ENCODE measurements around the gene RNF44. TPM values are rescaled to one million over a fixed set of nuclear protein-coding genes. Genes with fewer than 3 reads are reported as not detected.

RNF44 gene
- total RNA-seq, 1 donor from 2014 or later: 53.0 TPM

- H3K27me3 Mint-ChIP-seq (ENCODE audit: unreplicated experiment): no peaks in the 10 kb centered on the region
- no peak for DNase-seq (ENCODE audit: extremely low spot score, unreplicated experiment)
- peaks cover 34% of the 10 kb centered on the region for H3K4me1 Mint-ChIP-seq (ENCODE audit: unreplicated experiment)
- H3K9me3 Mint-ChIP-seq (ENCODE audit: unreplicated experiment): no peaks in the 10 kb centered on the region
- peak overlapping the region; percentile 73 for H3K4me3 Mint-ChIP-seq (ENCODE audit: unreplicated experiment)
- H3K27ac Mint-ChIP-seq (ENCODE audit: unreplicated experiment): peak overlapping the region; percentile 35
- no peaks in the 10 kb centered on the region for H3K36me3 Mint-ChIP-seq (ENCODE audit: unreplicated experiment)
- TF ChIP-seq, protein P1, sequence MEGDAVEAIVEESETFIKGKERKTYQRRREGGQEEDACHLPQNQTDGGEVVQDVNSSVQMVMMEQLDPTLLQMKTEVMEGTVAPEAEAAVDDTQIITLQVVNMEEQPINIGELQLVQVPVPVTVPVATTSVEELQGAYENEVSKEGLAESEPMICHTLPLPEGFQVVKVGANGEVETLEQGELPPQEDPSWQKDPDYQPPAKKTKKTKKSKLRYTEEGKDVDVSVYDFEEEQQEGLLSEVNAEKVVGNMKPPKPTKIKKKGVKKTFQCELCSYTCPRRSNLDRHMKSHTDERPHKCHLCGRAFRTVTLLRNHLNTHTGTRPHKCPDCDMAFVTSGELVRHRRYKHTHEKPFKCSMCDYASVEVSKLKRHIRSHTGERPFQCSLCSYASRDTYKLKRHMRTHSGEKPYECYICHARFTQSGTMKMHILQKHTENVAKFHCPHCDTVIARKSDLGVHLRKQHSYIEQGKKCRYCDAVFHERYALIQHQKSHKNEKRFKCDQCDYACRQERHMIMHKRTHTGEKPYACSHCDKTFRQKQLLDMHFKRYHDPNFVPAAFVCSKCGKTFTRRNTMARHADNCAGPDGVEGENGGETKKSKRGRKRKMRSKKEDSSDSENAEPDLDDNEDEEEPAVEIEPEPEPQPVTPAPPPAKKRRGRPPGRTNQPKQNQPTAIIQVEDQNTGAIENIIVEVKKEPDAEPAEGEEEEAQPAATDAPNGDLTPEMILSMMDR (IDR thresholded peaks at IDR 0.05): peak; percentile 21
These were observed 5.6 kb upstream of the RNF44 start for GRCh38 chr5:176542596-176543427.

DNA sequence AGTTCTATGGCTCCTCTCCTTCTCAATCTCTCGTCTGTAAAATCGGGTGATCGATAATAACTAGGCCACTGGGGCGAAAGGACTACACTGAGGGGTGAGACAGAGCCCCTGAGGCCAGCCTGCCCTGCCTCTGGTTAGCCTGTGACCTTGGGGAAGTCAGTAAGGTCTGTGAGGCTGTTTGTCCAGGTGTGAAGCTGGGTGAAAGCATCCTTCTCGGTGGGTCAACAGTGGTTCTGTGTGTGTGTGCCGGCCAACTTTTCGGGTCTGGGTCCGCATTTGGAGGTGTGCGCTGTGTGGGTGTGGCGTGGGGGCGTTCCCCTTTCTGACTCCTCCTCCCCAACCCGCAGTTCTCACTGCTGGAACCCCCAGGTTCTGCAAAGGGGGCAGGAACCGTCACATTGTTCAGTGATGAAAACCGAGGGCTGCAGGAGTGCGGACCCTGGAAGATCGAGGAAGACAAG is 5.0 kb upstream of the RNF44 start:
- H3K4me3 Mint-ChIP-seq (ENCODE audit: unreplicated experiment): peak overlapping the region; percentile 73
- H3K4me1 Mint-ChIP-seq (ENCODE audit: unreplicated experiment): peaks cover 34% of the 10 kb centered on the region
- H3K27me3 Mint-ChIP-seq (ENCODE audit: unreplicated experiment): no peaks in the 10 kb centered on the region
- H3K36me3 Mint-ChIP-seq (ENCODE audit: unreplicated experiment): no peaks in the 10 kb centered on the region
- H3K9me3 Mint-ChIP-seq (ENCODE audit: unreplicated experiment): no peaks in the 10 kb centered on the region
- peak overlapping the region; percentile 38 for H3K27ac Mint-ChIP-seq (ENCODE audit: unreplicated experiment)
- no peak for DNase-seq (ENCODE audit: extremely low spot score, unreplicated experiment)
- TF ChIP-seq, protein P1 (IDR thresholded peaks at IDR 0.05): no peak

DNA sequence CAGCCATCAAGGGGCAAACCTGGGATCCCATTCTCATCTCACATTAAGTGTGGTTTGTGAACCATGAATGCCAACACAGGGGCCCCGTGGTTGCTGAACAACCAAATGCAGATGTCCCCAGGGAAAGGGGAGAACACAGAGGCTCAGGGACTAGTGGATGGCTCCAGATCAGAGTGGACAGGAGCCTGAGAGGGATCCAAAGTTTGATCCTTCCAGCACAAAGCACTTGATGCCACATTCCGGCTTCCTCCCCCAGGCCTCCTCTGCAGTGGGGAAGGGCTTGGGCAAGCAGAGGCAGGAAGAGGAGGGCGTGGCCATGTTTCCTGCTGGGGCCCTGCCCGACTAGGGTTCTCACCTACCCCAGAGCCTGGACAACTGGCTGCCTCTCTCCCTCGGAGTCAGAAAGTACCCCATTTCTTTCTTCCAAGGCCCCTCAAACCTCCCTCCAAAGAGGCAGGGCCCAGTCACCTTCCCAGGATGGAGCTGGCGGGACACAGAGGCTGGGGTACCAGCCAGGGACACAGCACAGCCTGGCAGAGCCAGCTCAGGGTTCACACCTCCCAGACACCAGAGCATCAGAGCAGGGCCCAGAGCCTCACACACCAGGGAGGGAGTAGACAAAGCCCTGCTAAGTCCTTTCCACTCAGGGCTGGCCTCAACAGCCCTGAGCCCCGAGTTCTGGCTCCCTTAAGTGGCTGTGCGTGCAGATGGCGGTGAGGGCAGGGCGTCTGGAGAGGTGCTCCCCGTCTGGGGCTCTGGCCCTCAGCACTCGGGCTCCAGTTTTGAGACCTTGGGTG is 4.3 kb upstream of the RNF44 start:
- no peaks in the 10 kb centered on the region for H3K9me3 Mint-ChIP-seq (ENCODE audit: unreplicated experiment)
- H3K27me3 Mint-ChIP-seq (ENCODE audit: unreplicated experiment): no peaks in the 10 kb centered on the region
- TF ChIP-seq, protein P1 (IDR thresholded peaks at IDR 0.05): no peak
- H3K4me3 Mint-ChIP-seq (ENCODE audit: unreplicated experiment): peak overlapping the region; percentile 73
- H3K27ac Mint-ChIP-seq (ENCODE audit: unreplicated experiment): peak overlapping the region; percentile 38
- no peaks in the 10 kb centered on the region for H3K36me3 Mint-ChIP-seq (ENCODE audit: unreplicated experiment)
- H3K4me1 Mint-ChIP-seq (ENCODE audit: unreplicated experiment): peaks cover 34% of the 10 kb centered on the region
- no peak for DNase-seq (ENCODE audit: extremely low spot score, unreplicated experiment)

DNA sequence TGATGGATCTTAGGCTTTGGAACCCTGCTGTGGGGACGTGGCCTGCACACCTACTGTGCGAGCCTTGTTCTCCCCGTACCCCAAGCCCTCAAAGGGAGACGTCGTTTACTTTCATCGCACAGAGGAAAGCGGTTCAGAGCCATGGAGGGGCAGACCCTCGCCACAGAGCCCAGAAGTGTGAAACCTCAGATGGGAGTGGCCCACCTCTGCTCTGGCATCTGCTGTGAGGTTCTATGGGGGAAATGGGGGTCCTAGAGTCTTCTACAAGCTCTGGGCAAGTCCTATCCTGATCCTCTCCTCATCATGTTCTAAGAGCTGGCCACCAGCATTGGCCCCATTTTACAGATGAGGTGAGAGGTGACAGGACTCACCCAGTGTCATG is 3.7 kb upstream of the RNF44 start:
- no peak for DNase-seq (ENCODE audit: extremely low spot score, unreplicated experiment)
- peaks cover 36% of the 10 kb centered on the region for H3K4me1 Mint-ChIP-seq (ENCODE audit: unreplicated experiment)
- H3K27me3 Mint-ChIP-seq (ENCODE audit: unreplicated experiment): no peaks in the 10 kb centered on the region
- H3K9me3 Mint-ChIP-seq (ENCODE audit: unreplicated experiment): no peaks in the 10 kb centered on the region
- TF ChIP-seq, protein P1 (IDR thresholded peaks at IDR 0.05): no peak
- peak overlapping the region; percentile 73 for H3K4me3 Mint-ChIP-seq (ENCODE audit: unreplicated experiment)
- H3K27ac Mint-ChIP-seq (ENCODE audit: unreplicated experiment): no peak overlapping the region
- H3K36me3 Mint-ChIP-seq (ENCODE audit: unreplicated experiment): no peaks in the 10 kb centered on the region

GRCh38 chr5:176540476-176540899 is 3.3 kb upstream of the RNF44 start:
- no peaks in the 10 kb centered on the region for H3K27me3 Mint-ChIP-seq (ENCODE audit: unreplicated experiment)
- no peak for DNase-seq (ENCODE audit: extremely low spot score, unreplicated experiment)
- H3K4me3 Mint-ChIP-seq (ENCODE audit: unreplicated experiment): no peak overlapping the region
- TF ChIP-seq, protein P1 (IDR thresholded peaks at IDR 0.05): no peak
- H3K27ac Mint-ChIP-seq (ENCODE audit: unreplicated experiment): no peak overlapping the region
- H3K9me3 Mint-ChIP-seq (ENCODE audit: unreplicated experiment): no peaks in the 10 kb centered on the region
- H3K36me3 Mint-ChIP-seq (ENCODE audit: unreplicated experiment): no peaks in the 10 kb centered on the region
- peaks cover 41% of the 10 kb centered on the region for H3K4me1 Mint-ChIP-seq (ENCODE audit: unreplicated experiment)

All from osteocyte (in vitro differentiated cells).